ENCODE measurements around the gene FBXL19. TPM values are rescaled to one million over a fixed set of nuclear protein-coding genes. Genes with fewer than 3 reads are reported as not detected.

Gene FBXL19
- total and polyA plus RNA-seq, 2 of the 13 experiments (the other 11 are each of a cell fraction or from before 2014, with no cell fraction given): 6.0 to 13.7 TPM

GRCh38 chr16:30996985-30997724 lies 73.8 kb downstream of the FBXL19 start (continued):
- TF ChIP-seq ZC3H13 (CRISPR knock-in tag; IDR thresholded peaks at IDR 0.05) (peak; percentile 82), SNAPC2 (CRISPR knock-in tag; IDR thresholded peaks at IDR 0.05) (no peak; the same call in 1 of the 2 replicates), LRRFIP1 (CRISPR knock-in tag; conservative IDR thresholded peaks at IDR 0.05) (no peak), ZNF580 (CRISPR knock-in tag; IDR thresholded peaks at IDR 0.05; ENCODE audit: borderline replicate concordance, low read depth) (peak; percentile 36), BRD4 (CRISPR knock-in tag; IDR thresholded peaks at IDR 0.05) (peak; percentile 21; the same call in 1 of the 2 replicates), ZNF30 (CRISPR knock-in tag; IDR thresholded peaks at IDR 0.05) (0 out of 2 replicates have a peak, but pooled peaks have one; percentile 24), NCOA2 (CRISPR knock-in tag; IDR thresholded peaks at IDR 0.05) (0 out of 2 replicates have a peak, but pooled peaks have one; percentile 33), HDAC2 (CRISPR knock-in tag; IDR thresholded peaks at IDR 0.05) (peak; percentile 64; the same call in 1 of the 2 replicates), ZSCAN20 (CRISPR knock-in tag; IDR thresholded peaks at IDR 0.05; ENCODE audit: borderline replicate concordance) (no peak), ZNF770 (CRISPR knock-in tag; IDR thresholded peaks at IDR 0.05) (peak; percentile 65; the same call in 1 of the 2 replicates), ELF4 (CRISPR knock-in tag; IDR thresholded peaks at IDR 0.05; ENCODE audit: borderline replicate concordance) (no peak), NFRKB (IDR thresholded peaks at IDR 0.05) (no peak), MLLT10 (CRISPR knock-in tag; IDR thresholded peaks at IDR 0.05) (no peak)
- TF ChIP-seq, protein P1, sequence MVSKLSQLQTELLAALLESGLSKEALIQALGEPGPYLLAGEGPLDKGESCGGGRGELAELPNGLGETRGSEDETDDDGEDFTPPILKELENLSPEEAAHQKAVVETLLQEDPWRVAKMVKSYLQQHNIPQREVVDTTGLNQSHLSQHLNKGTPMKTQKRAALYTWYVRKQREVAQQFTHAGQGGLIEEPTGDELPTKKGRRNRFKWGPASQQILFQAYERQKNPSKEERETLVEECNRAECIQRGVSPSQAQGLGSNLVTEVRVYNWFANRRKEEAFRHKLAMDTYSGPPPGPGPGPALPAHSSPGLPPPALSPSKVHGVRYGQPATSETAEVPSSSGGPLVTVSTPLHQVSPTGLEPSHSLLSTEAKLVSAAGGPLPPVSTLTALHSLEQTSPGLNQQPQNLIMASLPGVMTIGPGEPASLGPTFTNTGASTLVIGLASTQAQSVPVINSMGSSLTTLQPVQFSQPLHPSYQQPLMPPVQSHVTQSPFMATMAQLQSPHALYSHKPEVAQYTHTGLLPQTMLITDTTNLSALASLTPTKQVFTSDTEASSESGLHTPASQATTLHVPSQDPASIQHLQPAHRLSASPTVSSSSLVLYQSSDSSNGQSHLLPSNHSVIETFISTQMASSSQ (IDR thresholded peaks at IDR 0.05; ENCODE audit: low read depth): no peak
- TF ChIP-seq, protein P1 (CRISPR knock-in tag; IDR thresholded peaks at IDR 0.05; ENCODE audit: borderline replicate concordance): peak; percentile 11; the same call in 1 of the 2 replicates
- TF ChIP-seq, protein P2, sequence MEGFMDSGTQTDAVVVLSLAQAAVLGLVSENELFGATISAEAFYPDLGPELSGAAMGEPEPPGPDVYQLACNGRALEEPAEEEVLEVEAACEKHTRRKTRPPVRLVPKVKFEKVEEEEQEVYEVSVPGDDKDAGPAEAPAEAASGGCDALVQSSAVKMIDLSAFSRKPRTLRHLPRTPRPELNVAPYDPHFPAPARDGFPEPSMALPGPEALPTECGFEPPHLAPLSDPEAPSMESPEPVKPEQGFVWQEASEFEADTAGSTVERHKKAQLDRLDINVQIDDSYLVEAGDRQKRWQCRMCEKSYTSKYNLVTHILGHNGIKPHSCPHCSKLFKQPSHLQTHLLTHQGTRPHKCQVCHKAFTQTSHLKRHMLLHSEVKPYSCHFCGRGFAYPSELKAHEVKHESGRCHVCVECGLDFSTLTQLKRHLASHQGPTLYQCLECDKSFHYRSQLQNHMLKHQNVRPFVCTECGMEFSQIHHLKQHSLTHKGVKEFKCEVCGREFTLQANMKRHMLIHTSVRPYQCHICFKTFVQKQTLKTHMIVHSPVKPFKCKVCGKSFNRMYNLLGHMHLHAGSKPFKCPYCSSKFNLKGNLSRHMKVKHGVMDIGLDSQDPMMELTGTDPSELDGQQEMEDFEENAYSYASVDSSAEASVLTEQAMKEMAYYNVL (CRISPR knock-in tag; IDR thresholded peaks at IDR 0.05; ENCODE audit: borderline replicate concordance): peak; percentile 74; the same call in 1 of the 2 replicates

All from HepG2 (cell line).